ENCODE results near the gene SLC2A8.

The SLC2A8 gene

GRCh38 chr9:127404631-127405030, 7.7 kb downstream of the SLC2A8 start:
- no peak for DNase-seq

- no peak for DNase-seq
Observed at GRCh38 chr9:127405344-127406125, 8.6 kb downstream of the SLC2A8 start.

- DNase-seq = no peak
Observed at GRCh38 chr9:127406799-127407491, 10.0 kb downstream of the SLC2A8 start.

- no peak for DNase-seq
Observed at GRCh38 chr9:127407492-127407843, 10.5 kb downstream of the SLC2A8 start.

- no peak for DNase-seq
Observed at GRCh38 chr9:127411122-127411521, 14.2 kb downstream of the SLC2A8 start.

- DNase-seq = no peak
Observed at GRCh38 chr9:127415141-127415540, 18.2 kb downstream of the SLC2A8 start.

- no peak for DNase-seq
Observed at GRCh38 chr9:127415657-127416056, 18.7 kb downstream of the SLC2A8 start.

GRCh38 chr9:127417131-127418036, 20.4 kb downstream of the SLC2A8 start:
- no peak for DNase-seq

GRCh38 chr9:127418037-127418471, 21.1 kb downstream of the SLC2A8 start:
- DNase-seq = peak; percentile 15 to 48

- DNase-seq = no peak
Observed at GRCh38 chr9:127419348-127419747, 22.4 kb downstream of the SLC2A8 start.

GRCh38 chr9:127421057-127421456, 24.1 kb downstream of the SLC2A8 start:
- no peak for DNase-seq

- no peak for DNase-seq
Observed at GRCh38 chr9:127422133-127422782, 25.3 kb downstream of the SLC2A8 start.

- no peak for DNase-seq
Observed at GRCh38 chr9:127422787-127423186, 25.8 kb downstream of the SLC2A8 start.

GRCh38 chr9:127423476-127423933, 26.5 kb downstream of the SLC2A8 start:
- DNase-seq = no peak

- DNase-seq = peak; percentile 87 to 92
Observed at GRCh38 chr9:127423934-127424675, 27.1 kb downstream of the SLC2A8 start, which contains the start of gene ZNF79. Gene ZNF79, plus strand, starts transcription at chr9:127424382. Its CDS starts 406 bp downstream, at chr9:127424788.

GRCh38 chr9:127424676-127424999, 27.7 kb downstream of the SLC2A8 start:
- DNase-seq = no peak

GRCh38 chr9:127426756-127427155, 29.8 kb downstream of the SLC2A8 start:
- no peak for DNase-seq

- DNase-seq = no peak
Observed at GRCh38 chr9:127428348-127428747, 31.4 kb downstream of the SLC2A8 start.

GRCh38 chr9:127430415-127430814, 33.4 kb downstream of the SLC2A8 start:
- DNase-seq = no peak

- peak; percentile 18 to 45 for DNase-seq
Observed at GRCh38 chr9:127437497-127438264, 40.7 kb downstream of the SLC2A8 start.

- no peak for DNase-seq
Observed at GRCh38 chr9:127438394-127438793, 41.4 kb downstream of the SLC2A8 start.
